ENCODE measurements around the gene DROSHA.

The DROSHA gene

DNA sequence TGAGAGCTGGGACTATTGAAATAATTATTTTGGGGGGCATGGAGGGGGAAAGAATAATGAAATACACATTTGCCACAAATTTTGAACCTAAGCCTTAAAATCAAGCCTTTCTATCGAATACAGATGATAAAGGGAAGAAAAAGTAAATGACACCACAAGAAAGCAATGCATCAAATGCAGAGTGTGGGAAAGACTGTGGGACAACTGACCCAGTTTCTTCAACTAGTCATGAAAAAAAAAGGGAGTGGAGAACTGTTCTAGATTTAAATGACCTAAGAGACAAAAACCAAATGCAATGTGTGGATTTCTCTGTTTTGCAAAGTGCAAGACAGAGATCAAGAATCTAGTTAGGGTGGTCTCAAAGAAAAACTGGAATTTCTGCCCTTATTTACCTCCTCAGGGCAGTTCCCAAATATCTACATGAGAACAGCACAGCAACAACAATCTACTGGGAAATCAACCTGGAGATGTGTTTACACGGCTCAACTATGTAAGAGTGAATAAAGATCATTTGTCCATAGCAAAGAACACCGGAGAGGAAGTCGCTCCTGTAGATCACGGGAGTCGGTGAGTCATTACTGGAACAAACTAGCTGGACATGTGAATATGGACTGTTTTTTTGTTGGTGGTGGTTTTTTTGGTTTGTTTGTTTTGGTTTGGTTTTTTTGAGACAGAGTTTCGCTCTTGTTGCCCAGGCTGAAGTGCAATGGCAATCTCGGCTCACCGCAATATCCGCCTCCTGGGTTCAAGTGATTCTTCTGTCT, 145.9 kb downstream of the DROSHA start:
- TF ChIP-seq, protein P1, sequence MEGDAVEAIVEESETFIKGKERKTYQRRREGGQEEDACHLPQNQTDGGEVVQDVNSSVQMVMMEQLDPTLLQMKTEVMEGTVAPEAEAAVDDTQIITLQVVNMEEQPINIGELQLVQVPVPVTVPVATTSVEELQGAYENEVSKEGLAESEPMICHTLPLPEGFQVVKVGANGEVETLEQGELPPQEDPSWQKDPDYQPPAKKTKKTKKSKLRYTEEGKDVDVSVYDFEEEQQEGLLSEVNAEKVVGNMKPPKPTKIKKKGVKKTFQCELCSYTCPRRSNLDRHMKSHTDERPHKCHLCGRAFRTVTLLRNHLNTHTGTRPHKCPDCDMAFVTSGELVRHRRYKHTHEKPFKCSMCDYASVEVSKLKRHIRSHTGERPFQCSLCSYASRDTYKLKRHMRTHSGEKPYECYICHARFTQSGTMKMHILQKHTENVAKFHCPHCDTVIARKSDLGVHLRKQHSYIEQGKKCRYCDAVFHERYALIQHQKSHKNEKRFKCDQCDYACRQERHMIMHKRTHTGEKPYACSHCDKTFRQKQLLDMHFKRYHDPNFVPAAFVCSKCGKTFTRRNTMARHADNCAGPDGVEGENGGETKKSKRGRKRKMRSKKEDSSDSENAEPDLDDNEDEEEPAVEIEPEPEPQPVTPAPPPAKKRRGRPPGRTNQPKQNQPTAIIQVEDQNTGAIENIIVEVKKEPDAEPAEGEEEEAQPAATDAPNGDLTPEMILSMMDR (IDR thresholded peaks at IDR 0.05; ENCODE audit: low read depth, low read length): no peak
- in situ Hi-C loops (cut with HindIII; ENCODE audit: low sequenced_read_pairs): no loop called here
- no peak for DNase-seq (ENCODE audit: low read depth, low spot score)
- H3K4me3 ChIP-seq (ENCODE audit: low read depth, low read length): no peak overlapping the region

GRCh38 chr5:31383734-31384133, 148.2 kb downstream of the DROSHA start:
- no peak for DNase-seq (ENCODE audit: low read depth, low spot score)
- TF ChIP-seq, protein P1 (IDR thresholded peaks at IDR 0.05; ENCODE audit: low read depth, low read length): no peak
- no peak overlapping the region for H3K4me3 ChIP-seq (ENCODE audit: low read depth, low read length)
- in situ Hi-C loops (cut with HindIII; ENCODE audit: low sequenced_read_pairs): no loop called here

GRCh38 chr5:31382051-31382878, 149.6 kb downstream of the DROSHA start:
- TF ChIP-seq, protein P1 (IDR thresholded peaks at IDR 0.05; ENCODE audit: low read depth, low read length): no peak
- peak; percentile 40 for DNase-seq (ENCODE audit: low read depth, low spot score)
- in situ Hi-C loops (cut with HindIII; ENCODE audit: low sequenced_read_pairs): no loop called here
- no peak overlapping the region for H3K4me3 ChIP-seq (ENCODE audit: low read depth, low read length)

DNA sequence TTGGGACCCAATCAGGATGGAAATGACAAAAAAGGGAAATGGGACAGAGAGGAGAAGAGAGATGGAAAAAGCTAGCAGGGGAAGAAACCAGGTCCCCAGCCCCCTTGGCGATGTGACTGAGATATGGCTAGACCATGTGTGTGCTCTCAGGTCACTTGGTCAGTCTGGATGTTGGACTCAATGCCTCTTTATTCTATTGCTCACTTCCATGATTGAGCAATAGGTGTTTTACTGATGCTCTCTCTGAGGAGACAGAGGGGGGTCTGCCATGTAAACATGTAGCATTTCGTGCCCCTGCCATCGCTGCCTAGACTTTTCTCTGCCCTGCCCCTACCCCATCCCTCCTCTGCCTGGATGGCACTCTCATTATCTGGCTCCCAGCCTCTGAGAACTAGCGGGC, 150.6 kb downstream of the DROSHA start:
- TF ChIP-seq, protein P1 (IDR thresholded peaks at IDR 0.05; ENCODE audit: low read depth, low read length): no peak
- H3K4me3 ChIP-seq (ENCODE audit: low read depth, low read length): no peak overlapping the region
- in situ Hi-C loops (cut with HindIII; ENCODE audit: low sequenced_read_pairs): no loop called here
- no peak for DNase-seq (ENCODE audit: low read depth, low spot score)

DNA sequence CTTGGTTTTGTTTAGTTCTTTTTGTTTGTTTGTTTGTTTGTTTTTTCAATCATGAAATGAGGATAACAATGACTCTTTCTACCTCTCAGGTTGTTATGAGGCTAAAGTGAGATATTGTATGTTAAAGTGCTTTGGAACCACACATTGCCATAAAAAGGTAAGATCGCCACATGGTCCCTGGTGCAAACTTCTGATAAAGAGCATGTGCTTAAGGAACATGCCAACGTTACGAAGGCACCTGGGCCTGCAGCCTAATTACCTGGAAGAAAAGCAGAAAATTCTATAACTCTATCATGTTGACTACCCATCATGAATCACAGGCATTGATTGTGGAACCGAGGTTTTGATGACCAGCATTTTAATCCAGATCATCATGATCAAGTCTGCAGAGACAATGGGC, 151.8 kb downstream of the DROSHA start:
- no peak overlapping the region for H3K4me3 ChIP-seq (ENCODE audit: low read depth, low read length)
- TF ChIP-seq, protein P1 (IDR thresholded peaks at IDR 0.05; ENCODE audit: low read depth, low read length): no peak
- in situ Hi-C loops (cut with HindIII; ENCODE audit: low sequenced_read_pairs): no loop called here
- no peak for DNase-seq (ENCODE audit: low read depth, low spot score)

DNA sequence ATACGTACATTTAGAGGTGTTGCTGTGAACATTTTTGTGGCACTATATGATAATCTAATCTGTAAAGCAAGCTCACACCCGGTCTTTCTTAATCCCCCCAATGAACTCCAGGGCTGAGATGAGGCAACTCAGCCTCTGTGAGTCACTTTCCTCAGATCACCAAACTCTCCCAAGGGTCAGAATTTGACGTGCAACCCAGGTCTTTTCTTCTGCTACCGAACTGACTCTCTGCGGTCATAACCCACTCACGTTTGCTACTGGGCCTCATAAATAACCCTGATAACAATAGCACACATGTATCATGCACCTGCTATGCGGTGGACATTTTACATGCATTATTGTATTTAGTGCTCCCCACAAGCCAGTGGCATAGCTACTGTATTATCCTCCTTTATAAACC, 153.1 kb downstream of the DROSHA start:
- in situ Hi-C loops (cut with HindIII; ENCODE audit: low sequenced_read_pairs): no loop called here
- DNase-seq (ENCODE audit: low read depth, low spot score): no peak
- TF ChIP-seq, protein P1 (IDR thresholded peaks at IDR 0.05; ENCODE audit: low read depth, low read length): no peak
- H3K4me3 ChIP-seq (ENCODE audit: low read depth, low read length): no peak overlapping the region

All from astrocyte of the spinal cord (primary cell).